Peyer's patch (tissue), 4 donors: Measurements from ENCODE around the gene KCTD19.
A peak's percentile ranks its signal among the peaks of the same experiment; 100 is the strongest.

Experiments used
- CTCF ChIP-seq, 6 experiments: fragments of 450-650 bp in 4 of 6; fragments of 200-600 bp in 2 of 6; sonication (generic) in 1 of 6; IDR thresholded peaks; one replicate each; pipeline ENCODE4 v1.5.1; 2017 to 2019; ENCODE audit warnings: antibody characterized with exemption in 6 of 6, mild to moderate bottlenecking in 3 of 6, moderate library complexity in 1 of 6
- POLR2A ChIP-seq, 2 donors: fragments of 450-650 bp; IDR thresholded peaks; one replicate each; pipeline ENCODE4 v1.5.1; 2017; ENCODE audit warnings: antibody characterized with exemption in 2 of 2, mild to moderate bottlenecking in 2 of 2, moderate library complexity in 2 of 2

- TF ChIP-seq POLR2A (IDR thresholded peaks at IDR 0.05) (no peak), CTCF (IDR thresholded peaks at IDR 0.05) (peak in 3 of 6 experiments; percentile 9 to 23 (median 11))
Observed at GRCh38 chr16:67248401-67249177, 78.0 kb downstream of the KCTD19 start, which contains the start of gene SLC9A5.
